Heart right ventricle (tissue), 16 donors: Measurements from ENCODE around the gene CPNE7. TPM values are rescaled to one million over a fixed set of nuclear protein-coding genes. Genes with fewer than 3 reads are reported as not detected.
A peak's percentile ranks its signal among the peaks of the same experiment; 100 is the strongest.

Source experiments
- ATAC-seq, 8 donors: fragments of 200-7000 bp; cut with Tn5 transposase; one replicate each; pipeline ENCODE4 v1.9.1; 2020; ENCODE audit warnings: mild to moderate bottlenecking in 8 of 8, moderate library complexity in 8 of 8, moderate number of reproducible peaks in 1 of 8
- DNase-seq, 2 donors: peaks; one replicate each; pipeline ENCODE4 v3.0.0-alpha.2; 2020
- H3K27ac ChIP-seq, 10 donors: fragments of 200-600 bp; sonication (generic) in 2 of 10; one replicate each; pipeline versions ENCODE4 v1.5.0 to v1.8.0; 2020 to 2022; ENCODE audit warnings: mild to moderate bottlenecking in 3 of 10
- H3K27me3 ChIP-seq, 7 donors: fragments of 200-600 bp; one replicate each; pipeline ENCODE4 v1.8.0; 2021 to 2022; ENCODE audit warnings: mild to moderate bottlenecking in 2 of 7
- H3K36me3 ChIP-seq, 9 donors: fragments of 200-600 bp; sonication (generic) in 1 of 9; one replicate each; pipeline versions ENCODE4 v1.5.0 to v1.8.0; 2020 to 2022; ENCODE audit warnings: mild to moderate bottlenecking in 2 of 9
- H3K4me1 ChIP-seq, 9 donors: fragments of 200-600 bp; sonication (generic) in 1 of 9; one replicate each; pipeline versions ENCODE4 v1.5.0 to v1.8.0; 2020 to 2022; ENCODE audit warnings: mild to moderate bottlenecking in 4 of 9
- H3K4me3 ChIP-seq, 10 donors: fragments of 200-600 bp; sonication (generic) in 2 of 10; one replicate each; pipeline versions ENCODE4 v1.5.0 to v1.8.0; 2020 to 2022; ENCODE audit warnings: mild to moderate bottlenecking in 7 of 10, moderate library complexity in 2 of 10
- H3K9me3 ChIP-seq, 11 donors: fragments of 200-600 bp in 10 of 11; sonication (generic) in 2 of 11; one replicate each; pipeline versions ENCODE4 v1.5.0 to v1.8.0; 2013 to 2022; ENCODE audit warnings: mild to moderate bottlenecking in 2 of 11, control low read depth in 1 of 11, moderate library complexity in 1 of 11
- WGBS, 2 donors: extraction: QIAGEN DNeasy Blood & Tissue Kit; methylation state at CpG; one replicate each; pipeline ENCODE4 v1.1.7; 2013; ENCODE audit warnings: inconsistent platforms in 1 of 2; 5-methylcytosine and 5-hydroxymethylcytosine counted together
- intact Hi-C, 10 donors: fragments of 100-400 bp; cut with DNase I; formaldehyde crosslinking; loops; one replicate each; pipeline versions ENCODE4 v1.11.1 to v1.14.2; 2022
- polyA plus RNA-seq, 2 donors: library from polyadenylated mRNA; stranded (reverse); fragments of 200-250 nt; gene quantifications; one replicate each; pipeline ENCODE4 v1.2.3, GENCODE V29; 2013
- total RNA-seq, 10 donors: library from RNA; stranded (reverse); fragmentation: NEBNext Ultra II Directional in 3 of 10; extraction: Animal tissue kit (Norgen Biotek cat#: 25700) in 3 of 10; gene quantifications; one replicate each; pipeline versions ENCODE4 v1.2.1 to v1.2.4, GENCODE V29; 2021 to 2023
- TF ChIP-seq, protein P1 (sequence below), 9 donors: fragments of 200-600 bp; sonication (generic) in 2 of 9; IDR thresholded peaks; one replicate each; pipeline versions ENCODE4 v1.5.0 to v1.8.0; 2021 to 2022; ENCODE audit warnings: antibody characterized with exemption in 9 of 9, mild to moderate bottlenecking in 5 of 9, moderate library complexity in 1 of 9
- donor health status: Arrhythmogenic right ventricular cardiomyopathy.
- donor health status: ischemic (EF 13 %, LVEDD 7.1; RV severe dilation, severe dysfunction).
- donor health status: healthy with polysubstance abuse.
- donor health status: DM: no; HTN: yes; CAD: no.
- donor health status: DM: no; HTN: no; CAD: no.
- donor health status: ischemic (EF 25% LVEDD 6.9; RV normal size, moderate dysfunction).
- donor health status: ischemic (EF 25% LVEDD 5.7; RV mildly dilated, moderate dysfunction).
- donor health status: healthy.
- donor health status: DM: yes; HTN: yes; CAD: no.
- donor health status: Ischemic cardiomyopathy.
- donor health status: ischemic (EF 35%, LVEDD 5.7; RV mildly dilated, moderate dysfunction).
- donor health status: nonischemic (EF 11% LVEDD 7.7; RV severe dilation, severe dysfunction).
- donor health status: DM: yes; HTN: yes; CAD: no.
- donor health status: PGD.
- donor health status: ischemic (EF 29% LVEDD 5.4; RV normal size, mild dysfunction).
- donor health status: nonischemic (EF 23%, LVEDD 6.1; RV moderate dilation, normal function).

CPNE7 gene
- total and polyA plus RNA-seq, 12 donors = 0.16 to 0.33 TPM; not detected in 10

- peaks cover 0 to 6% (median 0%) of the 10 kb centered on the region in 9 donors for H3K4me1 ChIP-seq
- peak in 1 of 2 donors; percentile 43 for DNase-seq
- no peak overlapping the region for H3K4me3 ChIP-seq
- H3K27me3 ChIP-seq = peaks cover 8 to 52% (median 23%) of the 10 kb centered on the region in 7 donors
- TF ChIP-seq, protein P1, sequence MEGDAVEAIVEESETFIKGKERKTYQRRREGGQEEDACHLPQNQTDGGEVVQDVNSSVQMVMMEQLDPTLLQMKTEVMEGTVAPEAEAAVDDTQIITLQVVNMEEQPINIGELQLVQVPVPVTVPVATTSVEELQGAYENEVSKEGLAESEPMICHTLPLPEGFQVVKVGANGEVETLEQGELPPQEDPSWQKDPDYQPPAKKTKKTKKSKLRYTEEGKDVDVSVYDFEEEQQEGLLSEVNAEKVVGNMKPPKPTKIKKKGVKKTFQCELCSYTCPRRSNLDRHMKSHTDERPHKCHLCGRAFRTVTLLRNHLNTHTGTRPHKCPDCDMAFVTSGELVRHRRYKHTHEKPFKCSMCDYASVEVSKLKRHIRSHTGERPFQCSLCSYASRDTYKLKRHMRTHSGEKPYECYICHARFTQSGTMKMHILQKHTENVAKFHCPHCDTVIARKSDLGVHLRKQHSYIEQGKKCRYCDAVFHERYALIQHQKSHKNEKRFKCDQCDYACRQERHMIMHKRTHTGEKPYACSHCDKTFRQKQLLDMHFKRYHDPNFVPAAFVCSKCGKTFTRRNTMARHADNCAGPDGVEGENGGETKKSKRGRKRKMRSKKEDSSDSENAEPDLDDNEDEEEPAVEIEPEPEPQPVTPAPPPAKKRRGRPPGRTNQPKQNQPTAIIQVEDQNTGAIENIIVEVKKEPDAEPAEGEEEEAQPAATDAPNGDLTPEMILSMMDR (IDR thresholded peaks at IDR 0.05) = peak; percentile 40 to 66 (median 58)
- no peaks in the 10 kb centered on the region for H3K9me3 ChIP-seq
- H3K27ac ChIP-seq = no peak overlapping the region
- 25 to 27% methylated on average over 17 of the region's 17 CpGs for whole genome bisulfite sequencing, 2 donors
- ATAC-seq = peak in 5 of 8 donors; percentile 29 to 52 (median 46)
- intact Hi-C loops = no loop called here
- H3K36me3 ChIP-seq = no peaks in the 10 kb centered on the region
Measured at GRCh38 chr16:89615596-89616090, 40.1 kb downstream of the CPNE7 start.

GRCh38 chr16:89616623-89617022 is 41.1 kb downstream of the CPNE7 start:
- peaks cover 8 to 60% (median 30%) of the 10 kb centered on the region in 7 donors for H3K27me3 ChIP-seq

GRCh38 chr16:89617036-89617435 is 41.5 kb downstream of the CPNE7 start:
- Histone ChIP-seq H3K27ac (peak overlapping the region in 2 of 10 donors; percentile 5 to 53), H3K36me3 (no peaks in the 10 kb centered on the region), H3K27me3 (peaks cover 8 to 60% (median 32%) of the 10 kb centered on the region in 7 donors), H3K9me3 (no peaks in the 10 kb centered on the region), H3K4me3 (no peak overlapping the region), H3K4me1 (peaks cover 0 to 6% (median 0%) of the 10 kb centered on the region in 9 donors)
- DNase-seq = no peak
- WGBS, 2 donors = 58 to 59% methylated on average over 6 of the region's 6 CpGs
- no peak for ATAC-seq
- TF ChIP-seq, protein P1 (IDR thresholded peaks at IDR 0.05) = no peak
- intact Hi-C loops = no loop called here

More at GRCh38 chr16:89616623-89617022, 41.1 kb downstream of the CPNE7 start:
- Histone ChIP-seq H3K4me1 (peaks cover 0 to 6% (median 0%) of the 10 kb centered on the region in 9 donors), H3K27ac (peak overlapping the region in 2 of 10 donors; percentile 5 to 53), H3K4me3 (no peak overlapping the region), H3K36me3 (no peaks in the 10 kb centered on the region), H3K9me3 (no peaks in the 10 kb centered on the region)
- WGBS, 2 donors = 63 to 72% methylated on average over 20 of the region's 20 CpGs
- ATAC-seq = peak in 4 of 8 donors; percentile 19 to 33 (median 27)
- DNase-seq = no peak
- intact Hi-C loops = no loop called here
- TF ChIP-seq, protein P1 (IDR thresholded peaks at IDR 0.05) = no peak

- WGBS, 2 donors = 63 to 70% methylated on average over 16 of the region's 16 CpGs
Measured at GRCh38 chr16:89618109-89618998, 42.8 kb downstream of the CPNE7 start.

More at GRCh38 chr16:89618109-89618998, 42.8 kb downstream of the CPNE7 start:
- TF ChIP-seq, protein P1 (IDR thresholded peaks at IDR 0.05) = no peak
- Histone ChIP-seq H3K4me1 (peaks cover 0 to 12% (median 0%) of the 10 kb centered on the region in 9 donors), H3K9me3 (no peaks in the 10 kb centered on the region), H3K4me3 (no peak overlapping the region), H3K27me3 (peaks cover 2 to 57% (median 29%) of the 10 kb centered on the region in 7 donors), H3K27ac (no peak overlapping the region), H3K36me3 (no peaks in the 10 kb centered on the region)
- DNase-seq (no peak), ATAC-seq (no peak)
- intact Hi-C loops = no loop called here
